HepG2 (cell line): ENCODE data around the gene TBC1D10B. TPM values are rescaled to one million over a fixed set of nuclear protein-coding genes. Genes with fewer than 3 reads are reported as not detected.
A peak's percentile ranks its signal among the peaks of the same experiment; 100 is the strongest.

ENCODE experiments used
- AKAP8 ChIP-seq: sonication (generic); formaldehyde crosslinking; IDR thresholded peaks from 2 replicates; pipeline ENCODE4 v1.5.1; 2020; ENCODE audit warnings: mild to moderate bottlenecking, missing genetic modification reagents
- ARNTL ChIP-seq: sonication (generic); formaldehyde crosslinking; IDR thresholded peaks from 2 replicates; pipeline ENCODE4 v1.4.0; 2020; ENCODE audit warnings: mild to moderate bottlenecking, missing genetic modification reagents
- E2F5 ChIP-seq: sonication (generic); formaldehyde crosslinking; conservative IDR thresholded peaks from 2 replicates; pipeline ENCODE4 v1.4.0; 2020; ENCODE audit warnings: missing genetic modification reagents
- EP300 ChIP-seq, 3 experiments: sonication (generic) in 1 of 3; formaldehyde crosslinking in 1 of 3; IDR thresholded peaks; 2 replicates each; pipeline versions ENCODE4 v1.5.1 to v1.6.1; 2011 to 2020; ENCODE audit warnings: low read depth in 2 of 3, low read length in 2 of 3, borderline replicate concordance in 1 of 3, improper control_type of control experiment in 1 of 3, mild to moderate bottlenecking in 1 of 3, missing genetic modification reagents in 1 of 3, moderate library complexity in 1 of 3
- FOSL2 ChIP-seq: sonication (generic); formaldehyde crosslinking; IDR thresholded peaks from 2 replicates; pipeline ENCODE4 v1.4.0; 2020; ENCODE audit warnings: missing genetic modification reagents
- MBNL3 ChIP-seq: fragments of 250-450 bp; sonication (Bioruptor Pico); conservative IDR thresholded peaks from 2 replicates; pipeline ENCODE4 v1.8.0; 2022; ENCODE audit warnings: mild to moderate bottlenecking, inconsistent platforms
- MXD1 ChIP-seq: sonication (generic); formaldehyde crosslinking; IDR thresholded peaks from 2 replicates; pipeline ENCODE4 v1.4.0; 2020; ENCODE audit warnings: mild to moderate bottlenecking, missing genetic modification reagents
- NONO ChIP-seq, 2 experiments: fragments of 450-650 bp in 1 of 2; sonication (generic) in 1 of 2; formaldehyde crosslinking in 1 of 2; IDR thresholded peaks in 1 of 2; conservative IDR thresholded peaks in 1 of 2; 2 replicates each; pipeline versions ENCODE4 v1.6.1 to v1.8.0; 2017 to 2022; ENCODE audit warnings: mild to moderate bottlenecking in 1 of 2, missing genetic modification reagents in 1 of 2, moderate library complexity in 1 of 2
- NR2F1 ChIP-seq, 2 experiments: fragments of 450-650 bp in 1 of 2; formaldehyde crosslinking in 1 of 2; IDR thresholded peaks; 2 replicates each; pipeline versions ENCODE4 v1.5.0 to v1.6.1; 2016 to 2020; ENCODE audit warnings: mild to moderate bottlenecking in 1 of 2, missing compliant biosample characterization in 1 of 2, missing genetic modification reagents in 1 of 2, moderate library complexity in 1 of 2
- NR3C1 ChIP-seq: sonication (generic); formaldehyde crosslinking; IDR thresholded peaks from 2 replicates; pipeline ENCODE4 v1.4.0; 2020; ENCODE audit warnings: missing genetic modification reagents
- PHF8 ChIP-seq: sonication (generic); formaldehyde crosslinking; IDR thresholded peaks from 2 replicates; pipeline ENCODE4 v1.5.0; 2020; ENCODE audit warnings: missing genetic modification reagents
- POLR2AphosphoS2 ChIP-seq: IDR thresholded peaks from 2 replicates; pipeline ENCODE4 v1.6.1; 2011; ENCODE audit warnings: low read depth, low read length, improper control_type of control experiment
- RORA ChIP-seq: sonication (generic); formaldehyde crosslinking; IDR thresholded peaks from 2 replicates; pipeline ENCODE4 v1.5.0; 2020; ENCODE audit warnings: mild to moderate bottlenecking, missing genetic modification reagents, moderate library complexity
- TFDP1 ChIP-seq: IDR thresholded peaks from 2 replicates; pipeline ENCODE4 v1.6.1; 2016; ENCODE audit warnings: missing compliant biosample characterization, missing genetic modification reagents, borderline replicate concordance
- XRCC5 ChIP-seq: fragments of 200-400 bp; formaldehyde crosslinking; optimal IDR thresholded peaks from 2 replicates; pipeline ENCODE3; 2017; ENCODE audit warnings: mild to moderate bottlenecking, low read length
- ZC3H13 ChIP-seq: sonication (generic); formaldehyde crosslinking; IDR thresholded peaks from 2 replicates; pipeline ENCODE4 v1.8.1; 2023; ENCODE audit warnings: mild to moderate bottlenecking, missing genetic modification reagents, moderate library complexity
- ZIK1 ChIP-seq: sonication (generic); formaldehyde crosslinking; IDR thresholded peaks from 2 replicates; pipeline ENCODE4 v1.5.0; 2020; ENCODE audit warnings: mild to moderate bottlenecking, low read depth, missing genetic modification reagents, borderline replicate concordance
- ZMAT3 ChIP-seq: sonication (generic); formaldehyde crosslinking; conservative IDR thresholded peaks from 2 replicates; pipeline ENCODE4 v1.7.0; 2021; ENCODE audit warnings: missing genetic modification reagents
- ZNF337 ChIP-seq: sonication (generic); formaldehyde crosslinking; IDR thresholded peaks from 2 replicates; pipeline ENCODE4 v1.5.1; 2020; ENCODE audit warnings: missing genetic modification reagents, low read depth, mild to moderate bottlenecking, borderline replicate concordance
- ZNF512B ChIP-seq: sonication (generic); formaldehyde crosslinking; IDR thresholded peaks from 2 replicates; pipeline ENCODE4 v1.5.1; 2020; ENCODE audit warnings: missing genetic modification reagents, mild to moderate bottlenecking, borderline replicate concordance
- ZNF788 ChIP-seq: sonication (generic); formaldehyde crosslinking; IDR thresholded peaks from 2 replicates; pipeline ENCODE4 v1.5.0; 2020; ENCODE audit warnings: mild to moderate bottlenecking, missing genetic modification reagents, borderline replicate concordance
- polyA plus RNA-seq, 8 experiments: library from polyadenylated mRNA; depleted of rRNA in 3 of 8; stranded (reverse) in 7 of 8; unstranded in 1 of 8; fragments of >200 nt; fragmentation: Illumina TruSeq in 4 of 8; extraction: Trizol in 4 of 8; gene quantifications; 2 replicates each; pipeline versions ENCODE4 v1.2.1 to v1.2.3, GENCODE V29; 2011 to 2016; ENCODE audit warnings: low read depth in 4 of 8, missing spikeins in 1 of 8, mixed read lengths in 1 of 8; ENCODE audit not compliant: insufficient read depth in 1 of 8
- total RNA-seq, 5 experiments: library from RNA; depleted of rRNA; stranded (reverse); fragments of >200 nt; fragmentation: Illumina TruSeq; extraction: Trizol; gene quantifications; 2 replicates each; pipeline ENCODE4 v1.2.3, GENCODE V29; 2016; ENCODE audit warnings: low read depth in 1 of 5

TBC1D10B gene
- total and polyA plus RNA-seq, 2 of the 13 experiments (the other 11 are each of a cell fraction or from before 2014, with no cell fraction given) = 15.7 to 24.8 TPM

GRCh38 chr16:30378236-30379157 lies 8.2 kb upstream of the TBC1D10B start (continued):
- TF ChIP-seq MXD1 = peak; percentile 88; the same call in 1 of the 2 replicates
- TF ChIP-seq AKAP8 (CRISPR knock-in tag) = peak; percentile 7
- no peak for TF ChIP-seq MBNL3
- TF ChIP-seq ZC3H13 (CRISPR knock-in tag) = peak; percentile 27; the same call in 1 of the 2 replicates
- TF ChIP-seq E2F5 (CRISPR knock-in tag) = peak; percentile 67
- TF ChIP-seq POLR2AphosphoS2 = no peak
- TF ChIP-seq NONO (IDR thresholded peaks at IDR 0.05) = no peak
- peak; percentile 88 for TF ChIP-seq NONO (CRISPR knock-in tag; conservative IDR thresholded peaks at IDR 0.05)
- peak; percentile 86 for TF ChIP-seq ZIK1 (CRISPR knock-in tag)
- peak; percentile 84 for TF ChIP-seq TFDP1 (CRISPR knock-in tag)
- TF ChIP-seq ZMAT3 (CRISPR knock-in tag) = peak; percentile 85
- TF ChIP-seq RORA (CRISPR knock-in tag) = no peak
- peak; percentile 12 for TF ChIP-seq ZNF788 (CRISPR knock-in tag)
- TF ChIP-seq ZNF512B (CRISPR knock-in tag) = no peak
- TF ChIP-seq ARNTL (CRISPR knock-in tag) = no peak
- TF ChIP-seq ZNF337 = no peak
- peak; percentile 79 for TF ChIP-seq XRCC5
- peak; percentile 92 for TF ChIP-seq PHF8 (CRISPR knock-in tag)
- TF ChIP-seq EP300 (IDR thresholded peaks at IDR 0.05; ENCODE audit: low read depth in 2 of 2, low read length in 2 of 2) = peak in 1 of 2 experiments; percentile 64; a peak in 2 of 4 replicates
- TF ChIP-seq EP300 (CRISPR knock-in tag; IDR thresholded peaks at IDR 0.05; ENCODE audit: borderline replicate concordance) = 0 out of 2 replicates have a peak, but pooled peaks have one; percentile 15
- TF ChIP-seq NR2F1 (CRISPR knock-in tag; IDR thresholded peaks at IDR 0.05) = no peak
- peak; percentile 8; the same call in 1 of the 2 replicates for TF ChIP-seq FOSL2 (CRISPR knock-in tag)
- 0 out of 2 replicates have a peak, but pooled peaks have one; percentile 38 for TF ChIP-seq NR3C1
